Osteoblast (primary cell): ENCODE results near the gene RASSF7. TPM values are rescaled to one million over a fixed set of nuclear protein-coding genes. Genes with fewer than 3 reads are reported as not detected.

Source experiments
- DNase-seq: peaks from one replicate; pipeline ENCODE4 v3.0.0; 2011; ENCODE audit warnings: low spot score, mixed read lengths; ENCODE audit not compliant: insufficient read length; ENCODE audit errors: missing footprints
- H2AFZ ChIP-seq: 2 replicates; pipeline ENCODE4 v1.6.0; 2011; ENCODE audit warnings: mild to moderate bottlenecking, low read length
- H3K27ac ChIP-seq: 2 replicates; pipeline ENCODE4 v1.5.1; 2011; ENCODE audit warnings: mild to moderate bottlenecking, low read depth, low read length, moderate library complexity
- H3K27me3 ChIP-seq: 2 replicates; pipeline ENCODE4 v1.6.0; 2012; ENCODE audit warnings: mild to moderate bottlenecking, control low read depth, inconsistent platforms, low read length, moderate library complexity; ENCODE audit not compliant: insufficient read depth
- H3K36me3 ChIP-seq: 2 replicates; pipeline ENCODE4 v1.5.1; 2011; ENCODE audit warnings: mild to moderate bottlenecking, low read length, control low read depth, moderate library complexity; ENCODE audit not compliant: insufficient read depth
- H3K4me1 ChIP-seq: 2 replicates; pipeline ENCODE4 v1.5.1; 2011; ENCODE audit warnings: mild to moderate bottlenecking, low read length, control low read depth, moderate library complexity; ENCODE audit not compliant: insufficient read depth
- H3K4me2 ChIP-seq: 2 replicates; pipeline ENCODE4 v1.6.0; 2011; ENCODE audit warnings: mild to moderate bottlenecking, low read length; ENCODE audit not compliant: insufficient read depth
- H3K4me3 ChIP-seq: fragments of 200-600 bp; sonication (generic); 3 replicates; pipeline ENCODE4 v1.5.1; 2012; ENCODE audit warnings: mild to moderate bottlenecking, low read length, inconsistent platforms; ENCODE audit not compliant: insufficient read depth
- H3K79me2 ChIP-seq: 2 replicates; pipeline ENCODE4 v1.6.0; 2012; ENCODE audit warnings: mild to moderate bottlenecking, low read length, control low read depth, inconsistent platforms; ENCODE audit not compliant: insufficient read depth
- H3K9me3 ChIP-seq: 2 replicates; pipeline ENCODE4 v1.5.1; 2011; ENCODE audit warnings: low read depth, low read length, control low read depth
- H4K20me1 ChIP-seq: 2 replicates; pipeline ENCODE4 v1.6.0; 2012; ENCODE audit warnings: mild to moderate bottlenecking, low read length, control low read depth; ENCODE audit not compliant: insufficient read depth
- total RNA-seq: library from RNA; depleted of rRNA; stranded (reverse); fragments of >200 nt; gene quantifications from 2 replicates; pipeline ENCODE4 v1.2.3, GENCODE V29; 2012
- TF ChIP-seq, protein P1 (sequence below): IDR thresholded peaks from 2 replicates; pipeline ENCODE4 v1.5.1; 2011; ENCODE audit warnings: mild to moderate bottlenecking, low read depth, low read length, moderate library complexity; ENCODE audit errors: extremely low read depth

RASSF7 gene
- total RNA-seq, 1 donor = 6.2 TPM

GRCh38 chr11:554428-555226, 6.1 kb upstream of the RASSF7 start:
- TF ChIP-seq, protein P1, sequence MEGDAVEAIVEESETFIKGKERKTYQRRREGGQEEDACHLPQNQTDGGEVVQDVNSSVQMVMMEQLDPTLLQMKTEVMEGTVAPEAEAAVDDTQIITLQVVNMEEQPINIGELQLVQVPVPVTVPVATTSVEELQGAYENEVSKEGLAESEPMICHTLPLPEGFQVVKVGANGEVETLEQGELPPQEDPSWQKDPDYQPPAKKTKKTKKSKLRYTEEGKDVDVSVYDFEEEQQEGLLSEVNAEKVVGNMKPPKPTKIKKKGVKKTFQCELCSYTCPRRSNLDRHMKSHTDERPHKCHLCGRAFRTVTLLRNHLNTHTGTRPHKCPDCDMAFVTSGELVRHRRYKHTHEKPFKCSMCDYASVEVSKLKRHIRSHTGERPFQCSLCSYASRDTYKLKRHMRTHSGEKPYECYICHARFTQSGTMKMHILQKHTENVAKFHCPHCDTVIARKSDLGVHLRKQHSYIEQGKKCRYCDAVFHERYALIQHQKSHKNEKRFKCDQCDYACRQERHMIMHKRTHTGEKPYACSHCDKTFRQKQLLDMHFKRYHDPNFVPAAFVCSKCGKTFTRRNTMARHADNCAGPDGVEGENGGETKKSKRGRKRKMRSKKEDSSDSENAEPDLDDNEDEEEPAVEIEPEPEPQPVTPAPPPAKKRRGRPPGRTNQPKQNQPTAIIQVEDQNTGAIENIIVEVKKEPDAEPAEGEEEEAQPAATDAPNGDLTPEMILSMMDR = peak; percentile 20
- H3K79me2 ChIP-seq = no peaks in the 10 kb centered on the region
- H3K4me3 ChIP-seq = no peak overlapping the region
- peaks cover 45% of the 10 kb centered on the region for H3K27me3 ChIP-seq
- H3K4me2 ChIP-seq = no peak overlapping the region
- no peaks in the 10 kb centered on the region for H4K20me1 ChIP-seq
- H3K4me1 ChIP-seq = no peaks in the 10 kb centered on the region
- H3K27ac ChIP-seq = no peak overlapping the region
- no peaks in the 10 kb centered on the region for H3K9me3 ChIP-seq
- no peak overlapping the region for H2AFZ ChIP-seq
- DNase-seq = peak; percentile 97
- no peaks in the 10 kb centered on the region for H3K36me3 ChIP-seq

DNA sequence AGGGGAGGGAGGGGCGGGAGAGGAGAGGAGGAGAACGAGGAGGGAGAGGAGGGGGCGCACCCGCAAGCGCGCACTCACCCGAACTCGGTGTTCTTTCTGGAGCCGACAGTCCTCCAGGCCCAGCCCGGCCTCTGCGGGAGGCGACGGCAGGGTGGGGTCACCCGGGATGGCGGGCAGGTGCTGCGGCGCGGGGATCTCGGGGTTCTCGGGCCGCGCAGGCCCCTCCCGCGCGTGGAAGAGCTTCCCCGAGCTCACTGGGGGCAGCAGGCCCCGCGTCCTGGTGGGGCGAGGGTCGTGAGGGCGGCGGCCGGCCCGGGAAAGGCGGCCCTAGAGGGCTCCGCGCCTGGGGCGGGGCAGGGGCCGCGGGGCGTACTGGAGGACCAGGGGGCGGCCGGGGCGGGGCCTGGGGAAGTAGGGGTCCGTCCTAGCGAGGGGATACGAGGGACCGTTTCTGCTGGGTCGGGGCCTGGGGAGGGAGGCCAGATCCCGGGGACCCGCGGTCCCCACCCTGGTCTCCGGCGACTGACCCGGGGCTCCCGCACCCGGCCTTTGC, 5.5 kb upstream of the RASSF7 start:
- Histone ChIP-seq H3K4me3 (no peak overlapping the region), H2AFZ (no peak overlapping the region), H3K79me2 (no peaks in the 10 kb centered on the region), H3K27me3 (peaks cover 45% of the 10 kb centered on the region), H3K4me2 (no peak overlapping the region), H3K9me3 (no peaks in the 10 kb centered on the region), H4K20me1 (no peaks in the 10 kb centered on the region), H3K36me3 (no peaks in the 10 kb centered on the region), H3K27ac (no peak overlapping the region), H3K4me1 (peaks cover 2% of the 10 kb centered on the region)
- DNase-seq = no peak
- TF ChIP-seq, protein P1 = no peak

GRCh38 chr11:555780-556661, 4.7 kb upstream of the RASSF7 start:
- TF ChIP-seq, protein P1 = no peak
- Histone ChIP-seq H3K4me1 (peaks cover 4% of the 10 kb centered on the region), H3K27ac (no peak overlapping the region), H4K20me1 (no peaks in the 10 kb centered on the region), H3K4me3 (no peak overlapping the region), H3K36me3 (no peaks in the 10 kb centered on the region), H3K79me2 (no peaks in the 10 kb centered on the region), H3K9me3 (no peaks in the 10 kb centered on the region), H3K27me3 (peaks cover 45% of the 10 kb centered on the region), H3K4me2 (no peak overlapping the region), H2AFZ (no peak overlapping the region)
- DNase-seq = peak; percentile 89
